Left lung (tissue), 10 donors: ENCODE results near the gene ARHGEF4. TPM values are rescaled to one million over a fixed set of nuclear protein-coding genes. Genes with fewer than 3 reads are reported as not detected.

Experiments
- ATAC-seq: fragments of 200-7000 bp; cut with Tn5 transposase; one replicate; pipeline ENCODE4 v1.9.1; 2020; ENCODE audit warnings: moderate library complexity
- DNase-seq, 4 donors: peaks; one replicate each; pipeline ENCODE4 v3.0.0-alpha.2; 2013 to 2020
- H3K27ac ChIP-seq, 2 donors: fragments of 200-600 bp; sonication (generic) in 1 of 2; one replicate each; pipeline versions ENCODE4 v1.5.0 to v1.8.0; 2020 to 2021
- H3K27me3 ChIP-seq, 2 donors: fragments of 200-600 bp; sonication (generic) in 1 of 2; one replicate each; pipeline versions ENCODE4 v1.5.0 to v1.8.0; 2020 to 2021
- H3K36me3 ChIP-seq, 2 donors: fragments of 200-600 bp; sonication (generic) in 1 of 2; one replicate each; pipeline versions ENCODE4 v1.5.0 to v1.8.0; 2020 to 2021
- H3K4me1 ChIP-seq, 2 donors: fragments of 200-600 bp; one replicate each; pipeline ENCODE4 v1.8.0; 2021
- H3K4me3 ChIP-seq, 2 donors: fragments of 200-600 bp; sonication (generic) in 1 of 2; one replicate each; pipeline versions ENCODE4 v1.5.0 to v1.8.0; 2020 to 2021; ENCODE audit warnings: mild to moderate bottlenecking in 1 of 2
- H3K9me3 ChIP-seq, 2 donors: fragments of 200-600 bp; sonication (generic) in 1 of 2; one replicate each; pipeline versions ENCODE4 v1.5.0 to v1.8.0; 2020 to 2021
- intact Hi-C, 2 donors: fragments of 100-400 bp; cut with DNase I; formaldehyde crosslinking; loops; one replicate each; pipeline versions ENCODE4 v1.11.2 to v1.14.2; 2022
- polyA plus RNA-seq, 6 donors: library from polyadenylated mRNA; unstranded; fragments of 120-200 nt; gene quantifications; one replicate each; pipeline ENCODE4 v1.2.1, GENCODE V29; 2013; ENCODE audit not compliant: insufficient read length in 6 of 6
- total RNA-seq, 2 donors: library from RNA; stranded (reverse); fragmentation: NEBNext Ultra II Directional; extraction: Animal tissue kit (Norgen Biotek cat#: 25700); gene quantifications; one replicate each; pipeline ENCODE4 v1.2.1, GENCODE V29; 2021
- TF ChIP-seq, protein P1 (sequence below), 2 donors: fragments of 200-600 bp; sonication (generic) in 1 of 2; IDR thresholded peaks; one replicate each; pipeline versions ENCODE4 v1.5.0 to v1.8.0; 2021; ENCODE audit warnings: antibody characterized with exemption in 2 of 2
- donor health status: DM: no; HTN: yes; CAD: no.
- donor health status: DM: no; HTN: no; CAD: no.

Gene ARHGEF4
- total and polyA plus RNA-seq, 8 donors, result 1.7 to 4.3 (median 2.8) TPM

DNA sequence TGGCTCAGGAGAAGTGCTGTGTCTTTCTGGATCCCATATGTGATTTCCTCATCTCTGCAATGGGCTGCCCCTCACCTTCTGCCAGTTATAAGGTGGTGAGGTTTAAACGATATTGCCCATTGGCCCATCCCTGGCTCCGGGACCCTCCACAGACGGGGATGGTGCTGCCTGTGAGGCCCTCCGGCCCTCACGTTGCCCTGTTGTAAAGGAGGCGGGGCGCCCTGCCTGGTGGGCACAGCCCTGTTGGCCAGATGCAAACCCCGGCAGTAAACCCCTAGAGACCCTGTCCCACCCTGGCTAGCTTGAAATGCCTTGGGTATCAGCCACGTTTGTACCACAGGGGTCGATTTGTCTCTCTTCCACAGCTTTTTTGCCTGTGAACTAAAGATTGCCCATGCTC lies 7.4 kb downstream of the ARHGEF4 start:
- TF ChIP-seq, protein P1, sequence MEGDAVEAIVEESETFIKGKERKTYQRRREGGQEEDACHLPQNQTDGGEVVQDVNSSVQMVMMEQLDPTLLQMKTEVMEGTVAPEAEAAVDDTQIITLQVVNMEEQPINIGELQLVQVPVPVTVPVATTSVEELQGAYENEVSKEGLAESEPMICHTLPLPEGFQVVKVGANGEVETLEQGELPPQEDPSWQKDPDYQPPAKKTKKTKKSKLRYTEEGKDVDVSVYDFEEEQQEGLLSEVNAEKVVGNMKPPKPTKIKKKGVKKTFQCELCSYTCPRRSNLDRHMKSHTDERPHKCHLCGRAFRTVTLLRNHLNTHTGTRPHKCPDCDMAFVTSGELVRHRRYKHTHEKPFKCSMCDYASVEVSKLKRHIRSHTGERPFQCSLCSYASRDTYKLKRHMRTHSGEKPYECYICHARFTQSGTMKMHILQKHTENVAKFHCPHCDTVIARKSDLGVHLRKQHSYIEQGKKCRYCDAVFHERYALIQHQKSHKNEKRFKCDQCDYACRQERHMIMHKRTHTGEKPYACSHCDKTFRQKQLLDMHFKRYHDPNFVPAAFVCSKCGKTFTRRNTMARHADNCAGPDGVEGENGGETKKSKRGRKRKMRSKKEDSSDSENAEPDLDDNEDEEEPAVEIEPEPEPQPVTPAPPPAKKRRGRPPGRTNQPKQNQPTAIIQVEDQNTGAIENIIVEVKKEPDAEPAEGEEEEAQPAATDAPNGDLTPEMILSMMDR (IDR thresholded peaks at IDR 0.05), result no peak
- H3K9me3 ChIP-seq, result no peaks in the 10 kb centered on the region
- DNase-seq (peak in 1 of 4 donors; percentile 70), ATAC-seq (no peak)
- intact Hi-C loops, result no loop called here
- H3K36me3 ChIP-seq, result no peaks in the 10 kb centered on the region
- H3K27ac ChIP-seq, result no peak overlapping the region
- H3K27me3 ChIP-seq, result peaks cover 0 to 44% of the 10 kb centered on the region in 2 donors
- H3K4me1 ChIP-seq, result no peaks in the 10 kb centered on the region
- no peak overlapping the region for H3K4me3 ChIP-seq

DNA sequence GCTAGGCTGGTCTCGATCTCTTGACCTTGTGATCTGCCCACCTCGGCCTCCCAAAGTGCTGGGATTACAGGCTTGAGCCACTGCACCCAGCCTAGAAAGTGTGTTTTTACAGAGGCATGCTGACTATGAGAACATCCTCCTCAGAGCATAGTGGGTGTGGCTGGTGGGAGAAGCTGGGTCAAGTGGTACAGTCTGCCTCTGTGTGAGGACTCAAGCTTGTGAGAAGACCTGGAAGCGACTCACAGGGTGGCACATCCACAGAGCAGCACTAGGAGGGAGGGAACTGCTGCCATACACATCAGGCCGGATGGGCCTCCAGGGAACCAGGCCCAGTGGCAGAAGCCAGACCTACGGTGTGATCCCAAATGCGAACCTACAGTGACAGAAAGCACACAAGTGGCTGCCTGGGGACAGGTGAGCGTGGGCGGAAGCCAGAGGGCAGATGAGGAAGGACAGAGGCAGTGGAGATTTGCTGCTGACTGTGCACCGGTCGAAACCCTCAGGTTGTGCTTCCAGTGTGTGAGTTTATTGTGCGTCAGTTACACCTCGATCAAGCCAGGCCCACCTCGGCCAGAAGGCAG lies 8.9 kb downstream of the ARHGEF4 start:
- ATAC-seq (no peak), DNase-seq (peak in 1 of 4 donors; percentile 48)
- H3K36me3 ChIP-seq, result no peaks in the 10 kb centered on the region
- H3K27me3 ChIP-seq, result peaks cover 0 to 30% of the 10 kb centered on the region in 2 donors
- intact Hi-C loops, result no loop called here
- no peak overlapping the region for H3K4me3 ChIP-seq
- H3K4me1 ChIP-seq, result no peaks in the 10 kb centered on the region
- H3K9me3 ChIP-seq, result no peaks in the 10 kb centered on the region
- TF ChIP-seq, protein P1 (IDR thresholded peaks at IDR 0.05), result no peak
- no peak overlapping the region for H3K27ac ChIP-seq

DNA sequence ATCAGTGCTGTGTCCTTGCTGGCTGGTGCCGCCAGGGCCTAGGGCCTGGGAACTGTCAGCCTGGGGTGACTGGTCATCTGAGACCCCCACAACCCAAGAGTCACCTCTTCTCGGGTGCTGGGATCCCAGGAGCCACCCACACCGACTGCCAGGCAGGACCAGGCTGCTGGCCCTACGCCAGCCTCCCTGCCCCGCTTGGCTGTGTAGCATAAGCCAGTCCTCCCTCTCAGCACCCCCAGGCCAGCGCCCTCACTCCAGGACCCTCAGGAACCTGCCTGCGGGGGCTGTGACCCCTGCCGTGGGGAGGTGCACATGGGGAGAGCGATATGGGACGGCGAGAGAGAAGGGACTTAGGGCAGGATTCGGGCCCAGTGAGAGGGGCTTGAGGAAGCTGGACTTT lies 9.5 kb downstream of the ARHGEF4 start:
- Histone ChIP-seq H3K27ac (no peak overlapping the region), H3K36me3 (no peaks in the 10 kb centered on the region), H3K4me1 (no peaks in the 10 kb centered on the region), H3K27me3 (peaks cover 0 to 23% of the 10 kb centered on the region in 2 donors), H3K9me3 (no peaks in the 10 kb centered on the region), H3K4me3 (no peak overlapping the region)
- TF ChIP-seq, protein P1 (IDR thresholded peaks at IDR 0.05), result no peak
- intact Hi-C loops, result no loop called here
- no peak for ATAC-seq
- peak in 1 of 4 donors; percentile 66 for DNase-seq

DNA sequence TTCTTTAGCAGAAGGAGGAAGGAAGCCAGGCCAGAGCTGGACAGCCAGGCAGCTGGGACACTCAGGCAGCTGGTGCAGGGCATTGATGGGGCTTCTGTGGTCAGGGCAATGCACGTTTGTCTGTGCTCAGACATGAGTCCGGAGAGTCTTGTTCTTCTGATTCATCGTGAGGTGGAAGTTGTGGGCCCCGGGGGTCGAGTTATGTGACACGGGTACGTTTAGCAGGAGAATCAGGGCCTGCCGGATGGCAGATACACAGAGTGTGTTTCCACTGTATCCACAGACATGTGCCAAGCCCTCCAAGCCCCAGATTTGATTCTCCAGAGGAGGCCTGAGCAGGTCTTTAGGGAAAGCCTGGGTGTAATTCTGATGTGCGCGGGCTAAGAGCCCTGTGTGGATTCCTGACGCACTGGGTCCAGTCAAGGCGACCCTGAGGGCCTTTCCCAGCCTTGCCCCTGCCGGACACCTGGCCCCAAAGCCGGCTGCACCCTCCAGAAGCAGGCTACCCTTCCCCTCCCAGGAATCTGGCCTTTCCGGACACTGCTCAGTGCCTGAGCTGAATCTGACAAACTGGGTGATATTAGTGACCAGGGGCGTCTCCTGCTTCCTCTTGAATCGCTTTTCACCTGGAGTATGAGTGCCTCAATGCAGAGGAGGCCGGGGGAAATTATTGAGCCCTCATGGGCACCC lies 10.1 kb downstream of the ARHGEF4 start:
- ATAC-seq, result no peak
- Histone ChIP-seq H3K4me1 (no peaks in the 10 kb centered on the region), H3K36me3 (no peaks in the 10 kb centered on the region), H3K4me3 (no peak overlapping the region), H3K27me3 (peaks cover 0 to 21% of the 10 kb centered on the region in 2 donors), H3K27ac (no peak overlapping the region), H3K9me3 (no peaks in the 10 kb centered on the region)
- TF ChIP-seq, protein P1 (IDR thresholded peaks at IDR 0.05), result no peak
- intact Hi-C loops, result no loop called here
- DNase-seq, result no peak

DNA sequence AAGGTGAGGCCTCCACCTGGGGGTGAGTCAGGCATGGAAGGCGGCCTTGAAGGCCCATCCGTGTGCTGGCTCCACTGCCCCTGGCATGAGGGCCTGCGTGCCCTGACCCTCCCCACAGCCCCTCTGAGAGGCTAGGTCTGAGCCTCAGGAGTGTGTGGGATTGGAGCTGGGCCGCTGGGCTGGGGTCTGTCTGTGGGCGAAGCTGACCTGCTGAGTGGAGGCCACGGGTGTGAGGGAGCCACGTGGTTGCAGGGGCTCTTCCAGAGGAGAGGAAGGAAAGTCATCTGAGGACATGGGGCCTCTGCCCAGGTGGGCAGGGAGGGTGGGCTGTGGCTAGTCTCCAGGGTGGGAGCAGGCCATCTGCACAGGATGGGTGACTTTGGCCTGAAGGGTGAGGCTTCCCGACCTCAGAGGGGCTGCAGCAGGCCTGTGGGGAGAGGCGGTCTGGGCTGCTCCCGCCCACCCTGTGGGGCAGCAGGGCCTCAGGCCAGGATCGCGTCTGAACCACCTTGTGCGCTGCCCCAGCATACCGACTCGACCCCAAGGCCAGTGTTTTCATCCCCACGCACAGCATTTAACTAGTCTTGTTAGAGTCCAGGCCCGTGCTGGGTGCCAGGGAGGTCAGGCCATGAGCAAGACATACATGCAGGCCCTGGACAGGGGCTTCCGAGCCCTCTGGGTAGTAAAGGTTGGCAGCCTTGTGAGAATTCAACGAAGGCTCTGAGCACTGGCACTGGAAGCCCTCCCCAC lies 11.2 kb downstream of the ARHGEF4 start:
- ATAC-seq (no peak), DNase-seq (peak in 1 of 4 donors; percentile 61)
- Histone ChIP-seq H3K36me3 (no peaks in the 10 kb centered on the region), H3K27me3 (peaks cover 0 to 17% of the 10 kb centered on the region in 2 donors), H3K9me3 (no peaks in the 10 kb centered on the region), H3K4me1 (no peaks in the 10 kb centered on the region), H3K4me3 (no peak overlapping the region), H3K27ac (no peak overlapping the region)
- intact Hi-C loops, result no loop called here
- TF ChIP-seq, protein P1 (IDR thresholded peaks at IDR 0.05), result no peak
